HG02870 (cell line): ENCODE measurements around the gene PMVK.
A peak's percentile ranks its signal among the peaks of the same experiment; 100 is the strongest.

Experiments
- ATAC-seq: cut with Tn5 transposase; IDR thresholded peaks from one replicate; pipeline ENCODE4 v1.9.1; 2021; ENCODE audit warnings: mild to moderate bottlenecking, moderate library complexity; ENCODE audit not compliant: unreplicated experiment

PMVK gene

DNA sequence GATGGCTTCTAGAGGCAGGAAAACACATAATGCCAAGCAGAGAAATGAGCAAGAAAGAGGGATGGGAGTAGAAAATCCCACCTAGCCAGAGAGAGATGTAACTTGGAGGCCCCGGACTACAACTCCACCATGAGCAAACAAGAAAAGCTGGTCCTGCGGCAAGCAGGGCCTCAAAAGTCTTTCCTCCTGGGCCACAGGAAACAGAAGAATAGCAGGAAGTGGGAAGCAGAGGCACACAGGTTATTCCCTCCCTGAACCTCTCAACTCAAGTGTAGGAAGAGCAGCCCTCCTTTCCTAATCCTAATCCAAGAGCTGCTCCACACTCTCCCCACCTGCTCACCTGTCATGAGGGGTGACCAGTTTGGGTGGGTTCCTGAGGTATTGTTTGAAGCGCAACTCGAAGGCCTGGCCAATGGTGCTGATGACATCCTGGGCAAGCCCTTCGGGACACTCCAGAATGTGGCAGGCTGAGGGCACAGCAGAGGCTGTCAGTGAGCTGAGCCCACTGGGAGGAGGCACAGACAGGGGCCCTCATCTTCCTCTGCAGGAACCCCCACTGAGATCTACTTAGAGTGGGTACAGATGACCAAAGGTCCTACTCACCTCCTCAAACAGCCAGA, 30.9 kb upstream of the PMVK start:
- no peak for ATAC-seq

GRCh38 chr1:154966111-154966510, 29.6 kb upstream of the PMVK start:
- ATAC-seq = no peak

- ATAC-seq = no peak
Observed at GRCh38 chr1:154964359-154964758, 27.8 kb upstream of the PMVK start.

DNA sequence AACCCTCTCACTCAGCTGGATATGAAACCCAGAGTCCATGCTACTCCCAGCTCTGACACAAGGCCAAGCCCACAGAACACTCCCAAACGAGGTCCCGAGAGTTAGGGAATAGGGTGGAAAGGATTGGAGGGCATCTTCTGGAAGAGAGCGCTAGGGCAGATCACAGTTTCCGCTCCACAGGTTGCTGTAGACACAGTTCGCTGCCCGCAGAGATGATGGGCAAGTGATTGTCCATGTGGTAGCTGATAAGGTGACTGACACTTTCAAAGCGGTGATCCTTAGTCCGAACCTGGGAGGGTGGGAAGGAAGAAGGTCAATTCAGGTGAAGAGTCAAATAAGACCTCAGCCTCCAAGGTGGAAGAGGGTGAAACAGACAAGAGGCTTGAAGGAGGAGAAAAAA, 27.1 kb upstream of the PMVK start:
- ATAC-seq = no peak

GRCh38 chr1:154962795-154963330, 26.3 kb upstream of the PMVK start:
- ATAC-seq = no peak

GRCh38 chr1:154962156-154962749, 25.7 kb upstream of the PMVK start:
- peak; percentile 6 for ATAC-seq

DNA sequence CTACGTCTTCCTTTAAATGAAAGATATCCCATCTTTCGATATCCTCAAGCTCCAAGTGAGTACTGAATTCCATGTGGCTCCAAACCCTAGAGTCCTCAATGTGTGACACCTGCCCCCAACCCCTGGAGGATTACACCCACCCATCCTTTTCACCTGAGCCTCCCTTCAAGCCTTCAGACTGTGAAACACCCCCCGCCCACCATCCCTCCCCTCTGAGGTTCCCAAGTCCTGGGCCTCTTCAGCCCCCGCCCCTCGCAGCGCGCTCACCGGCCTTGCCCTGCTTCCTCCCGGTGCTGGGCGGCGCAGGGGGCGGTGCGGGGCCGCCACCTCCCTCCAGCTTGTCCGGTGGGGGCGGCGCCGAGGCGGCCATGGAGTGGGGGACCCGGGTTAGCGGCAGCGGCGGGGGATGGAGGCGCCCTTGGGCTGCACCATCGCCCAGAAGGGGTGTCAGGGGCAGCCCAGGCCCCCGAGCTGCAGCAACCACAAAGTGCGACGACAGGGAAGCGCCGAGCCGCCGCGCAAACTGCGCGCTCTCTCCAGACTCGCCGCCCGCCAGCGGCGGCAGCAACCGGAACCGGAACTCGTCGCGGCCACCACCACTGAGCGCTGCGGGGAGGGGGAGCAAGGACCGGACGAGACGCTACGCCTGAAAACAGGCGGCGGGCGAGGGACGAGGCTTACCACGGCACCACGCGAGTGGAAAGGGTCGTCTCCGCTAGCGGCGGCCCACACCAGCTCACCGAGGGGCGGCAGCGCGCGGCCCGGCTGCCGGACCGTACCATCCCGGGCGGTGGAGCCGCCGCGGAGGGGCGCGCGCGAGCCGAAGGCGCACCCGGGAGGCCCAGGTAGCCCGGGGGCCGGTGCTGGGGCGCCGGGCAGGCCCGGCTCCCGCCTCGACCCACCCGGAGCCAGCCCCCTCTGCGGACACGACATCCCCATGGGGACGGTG, 25.0 kb upstream of the PMVK start, which contains the start of gene PYGO2:
Gene PYGO2, minus strand, starts transcription at position 576 of the 949 bp plus-strand sequence. Its CDS starts 206 bp downstream, at position 370.
- ATAC-seq = peak; percentile 65

DNA sequence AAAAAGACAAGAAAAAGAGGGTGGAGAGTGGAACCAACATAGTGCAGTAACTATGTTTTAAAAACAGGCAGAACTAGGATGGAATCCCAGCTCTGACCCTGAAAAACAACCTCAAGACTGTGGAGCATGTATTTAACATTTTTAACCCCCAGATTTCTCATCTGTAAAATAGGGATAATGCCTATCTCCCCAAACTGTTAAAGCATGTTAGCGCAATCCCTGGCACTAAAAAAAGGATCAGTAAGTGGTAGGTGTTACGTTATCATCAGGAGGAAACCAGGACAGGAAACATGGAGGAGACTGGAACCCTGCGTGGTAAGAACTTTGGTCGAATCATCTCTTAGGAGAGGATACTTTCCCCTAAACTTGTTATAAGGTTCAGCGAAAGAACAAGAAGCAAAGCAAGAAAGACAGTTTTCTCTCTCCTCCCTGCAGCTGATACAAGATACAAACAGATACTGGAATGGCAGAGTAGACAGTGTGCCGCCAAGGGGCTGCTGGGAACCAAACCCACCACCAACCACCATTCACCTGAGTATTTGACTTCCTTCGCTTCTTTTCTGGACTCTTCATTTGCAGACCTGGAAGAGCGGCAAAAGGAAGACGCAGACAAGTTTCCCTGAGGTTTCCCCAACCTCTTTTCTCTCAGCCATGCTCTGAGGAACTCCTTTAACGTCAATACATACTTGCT, 24.1 kb upstream of the PMVK start:
- no peak for ATAC-seq

DNA sequence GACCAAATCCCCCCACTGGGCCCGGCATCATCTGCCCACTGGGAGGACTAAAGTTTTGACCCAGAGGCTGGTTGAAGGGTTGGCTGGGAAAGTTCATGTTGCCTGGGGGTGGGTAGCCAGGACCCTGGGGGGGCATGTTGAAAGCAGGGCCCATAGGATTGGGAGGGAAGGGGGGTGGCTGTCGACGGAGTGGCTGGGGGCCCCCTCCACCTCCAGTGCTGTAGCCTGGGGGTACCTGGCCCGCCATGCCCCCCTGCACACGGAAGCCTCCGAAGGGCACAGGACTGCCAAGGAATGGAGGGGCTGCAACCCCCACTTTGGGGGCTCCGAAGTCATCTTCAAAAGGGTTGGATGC, 22.9 kb upstream of the PMVK start:
- no peak for ATAC-seq

DNA sequence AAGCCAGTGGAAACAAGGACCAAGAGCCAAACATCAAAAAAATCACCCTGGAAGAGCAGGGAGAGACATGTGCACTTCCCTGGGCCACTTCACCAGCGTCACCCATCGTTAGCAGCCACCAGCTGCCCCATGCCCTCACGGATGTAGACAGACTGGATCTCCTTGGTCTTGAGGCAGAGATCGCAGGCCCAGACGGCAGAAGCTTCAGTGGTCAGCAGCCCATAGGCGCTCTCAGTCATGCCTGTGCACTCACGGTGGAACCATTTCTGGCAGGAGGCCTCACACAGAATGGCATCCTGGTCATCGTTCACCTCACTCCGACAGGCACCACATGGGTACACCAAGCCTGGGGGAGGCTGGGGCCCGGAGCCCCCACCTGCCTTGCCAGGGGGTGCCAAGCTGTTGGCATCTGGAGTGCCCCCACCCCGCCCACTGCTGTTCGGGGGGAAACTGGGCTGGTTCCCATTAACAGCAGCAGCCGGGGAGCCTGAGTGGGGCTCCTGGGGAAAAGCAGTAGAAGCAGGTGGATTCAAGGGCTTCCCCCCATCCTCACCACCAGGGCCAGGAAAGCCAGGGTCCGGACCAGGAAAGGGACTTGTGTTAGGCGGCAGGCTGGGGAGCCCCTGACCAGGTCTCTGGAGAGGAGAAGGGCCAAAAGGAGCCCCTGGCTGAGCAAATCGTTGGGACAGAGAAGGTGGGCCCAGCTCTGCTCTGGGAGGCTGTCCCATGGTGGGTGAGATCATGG, 22.3 kb upstream of the PMVK start:
- no peak for ATAC-seq

DNA sequence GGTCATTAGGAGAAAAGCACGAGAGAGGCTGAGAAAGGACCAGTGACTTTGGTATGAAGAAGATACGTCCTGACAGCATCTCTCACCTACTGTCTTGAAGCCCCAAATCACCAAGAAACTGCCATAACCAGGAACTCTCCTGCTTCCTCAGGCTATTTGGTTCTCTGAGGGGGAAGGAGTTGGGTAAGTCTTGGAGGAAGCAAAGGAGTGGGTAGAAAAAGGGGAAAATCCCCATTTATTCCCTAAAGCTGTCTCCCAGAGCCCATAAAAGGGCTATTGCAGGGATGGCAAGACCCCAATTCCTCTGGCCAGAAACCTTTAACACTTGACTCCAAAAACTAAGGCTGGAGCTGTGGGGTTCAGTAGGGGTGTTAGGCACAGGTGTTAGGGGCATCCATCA, 21.5 kb upstream of the PMVK start:
- no peak for ATAC-seq

DNA sequence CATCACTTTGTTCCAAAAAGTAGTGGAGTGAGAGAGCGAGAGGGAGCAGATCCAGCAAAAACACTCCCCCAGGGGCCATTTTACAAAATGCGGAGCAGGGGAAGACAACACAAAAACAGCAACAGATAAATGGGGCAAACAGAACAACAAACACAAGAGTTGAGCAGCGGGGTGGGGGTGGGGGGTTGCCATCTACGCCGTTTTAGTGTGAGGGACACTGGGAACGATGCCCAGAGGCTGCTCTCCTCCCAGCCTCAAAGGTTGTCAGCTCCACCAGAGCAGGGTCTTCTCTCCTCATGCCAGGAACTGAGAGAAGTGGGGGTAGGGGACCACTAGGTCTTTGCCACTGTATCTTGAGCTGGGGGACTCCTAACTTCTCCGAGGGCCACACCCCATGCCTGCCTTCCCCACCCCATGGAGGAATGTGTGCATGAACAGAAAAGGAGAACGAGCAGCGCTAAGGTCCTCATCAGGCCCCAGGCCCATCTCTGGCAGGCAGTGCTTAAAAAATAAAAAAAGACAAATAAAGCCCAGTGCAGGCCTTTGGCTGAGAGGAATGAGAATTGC, 20.7 kb upstream of the PMVK start:
- ATAC-seq = no peak

DNA sequence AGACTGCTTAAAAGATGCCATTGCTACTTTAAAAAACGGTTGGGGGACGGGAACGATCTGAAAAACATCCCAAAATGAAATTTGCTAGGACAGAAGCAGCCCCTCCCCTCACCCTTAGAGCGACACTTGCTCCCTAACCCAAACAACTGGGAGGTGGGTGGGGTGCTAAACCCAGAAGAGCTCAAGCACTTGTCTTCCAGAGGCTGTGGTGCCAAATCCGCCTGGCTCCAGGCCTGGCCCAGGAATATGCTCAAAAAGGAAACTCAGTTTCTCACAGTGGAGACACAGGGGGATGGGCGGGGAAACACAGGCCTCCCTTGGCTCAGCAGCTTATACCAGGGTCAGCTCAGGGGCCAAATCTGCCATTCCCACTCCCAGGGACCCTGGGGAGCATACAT, 20.0 kb upstream of the PMVK start:
- ATAC-seq = no peak

GRCh38 chr1:154955718-154956543, 19.4 kb upstream of the PMVK start, which contains the start of gene PBXIP1:
Gene PBXIP1 (minus strand): TSS chr1:154956099. CDS start chr1:154953721, 2,378 bp downstream.
- ATAC-seq = peak; percentile 61

- peak; percentile 39 for ATAC-seq
Observed at GRCh38 chr1:154955039-154955717, 18.7 kb upstream of the PMVK start.

DNA sequence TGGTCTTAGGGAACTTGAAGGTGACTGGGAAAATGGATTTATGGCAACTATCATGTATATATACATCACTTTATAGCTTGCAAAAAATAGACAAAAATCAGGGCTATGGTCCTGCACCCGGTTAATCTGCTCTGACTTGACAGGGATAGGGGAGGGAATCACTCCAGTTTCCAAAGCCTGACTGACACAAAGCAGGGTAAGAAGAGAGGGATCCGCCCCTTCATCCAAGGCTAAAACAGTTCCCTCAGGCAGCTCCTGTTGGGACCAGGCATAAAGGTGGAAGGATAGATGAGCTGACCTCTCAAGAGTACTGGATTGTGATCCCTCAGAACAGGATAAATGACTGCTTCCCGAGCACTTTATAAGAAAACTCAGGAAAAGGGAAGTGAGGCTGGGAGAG, 18.0 kb upstream of the PMVK start:
- no peak for ATAC-seq

DNA sequence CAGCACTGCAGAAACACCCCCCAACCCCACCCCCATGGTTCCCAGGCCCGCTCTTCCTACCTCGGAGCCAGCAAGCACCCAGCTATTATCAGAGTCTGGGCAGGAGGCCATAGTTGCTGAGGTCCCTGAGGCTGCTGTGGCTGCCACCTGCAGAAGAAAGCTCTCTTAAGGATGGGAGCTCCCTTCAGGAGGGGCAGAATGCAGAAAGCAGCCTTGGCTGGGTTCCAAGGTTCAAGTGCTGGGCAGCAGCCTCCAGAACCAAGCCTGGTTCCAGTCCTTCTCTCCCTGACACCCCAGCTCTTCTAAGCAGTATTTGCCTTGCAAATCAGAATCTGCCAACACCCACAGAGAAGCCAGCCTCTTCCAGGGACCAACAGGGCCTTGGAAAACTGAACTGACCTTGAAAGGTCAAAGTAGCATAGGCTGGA, 17.1 kb upstream of the PMVK start:
- no peak for ATAC-seq

GRCh38 chr1:154952664-154953063, 16.1 kb upstream of the PMVK start:
- no peak for ATAC-seq
